Natural killer cell (primary cell): ENCODE measurements around the gene LARP1B. TPM values are rescaled to one million over a fixed set of nuclear protein-coding genes. Genes with fewer than 3 reads are reported as not detected.

Source experiments
- ATAC-seq, 3 donors: fragments of 150-1000 bp in 2 of 3; fragments of 200-7000 bp in 1 of 3; cut with Tn5 transposase; 1 replicate in 1 of 3; 2 replicates in 2 of 3; pipeline ENCODE4 v1.10.0; 2021; ENCODE audit warnings: mild to moderate bottlenecking in 2 of 3, moderate library complexity in 2 of 3
- DNase-seq, 2 donors: peaks; one replicate each; pipeline versions ENCODE4 v3.0.0 to v3.0.0-alpha.2; 2013 to 2021; ENCODE audit warnings: mixed read lengths in 1 of 2
- H3K27ac ChIP-seq: one replicate; pipeline ENCODE4 v1.5.1; 2013; ENCODE audit warnings: mild to moderate bottlenecking, low read length
- H3K27me3 ChIP-seq: one replicate; pipeline ENCODE4 v1.6.1; 2013; ENCODE audit warnings: low read length; ENCODE audit not compliant: control insufficient read depth, insufficient read depth
- H3K36me3 ChIP-seq: one replicate; pipeline ENCODE4 v1.6.1; 2013; ENCODE audit warnings: low read length; ENCODE audit not compliant: control insufficient read depth, insufficient read depth
- H3K4me1 ChIP-seq: one replicate; pipeline ENCODE4 v1.6.1; 2013; ENCODE audit warnings: low read length; ENCODE audit not compliant: control insufficient read depth, insufficient read depth
- H3K4me3 ChIP-seq: one replicate; pipeline ENCODE4 v1.5.1; 2013; ENCODE audit warnings: low read length
- H3K9me3 ChIP-seq: one replicate; pipeline ENCODE4 v1.6.1; 2013; ENCODE audit warnings: low read length; ENCODE audit not compliant: control insufficient read depth, insufficient read depth
- H3K27ac Mint-ChIP-seq, 2 donors: one replicate each; pipeline ENCODE4 v1.8.0; 2022; ENCODE audit warnings: mild to moderate bottlenecking in 2 of 2, mixed read lengths in 2 of 2, moderate library complexity in 1 of 2
- H3K27me3 Mint-ChIP-seq, 2 donors: one replicate each; pipeline ENCODE4 v1.8.0; 2022; ENCODE audit warnings: low read depth in 2 of 2, mixed read lengths in 2 of 2
- H3K36me3 Mint-ChIP-seq: one replicate; pipeline ENCODE4 v1.8.0; 2022; ENCODE audit warnings: mixed read lengths
- H3K4me1 Mint-ChIP-seq, 2 donors: one replicate each; pipeline ENCODE4 v1.8.0; 2022; ENCODE audit warnings: mixed read lengths in 2 of 2
- H3K4me3 Mint-ChIP-seq: one replicate; pipeline ENCODE4 v1.8.0; 2022; ENCODE audit warnings: mild to moderate bottlenecking, moderate library complexity, mixed read lengths
- H3K9me3 Mint-ChIP-seq, 2 donors: one replicate each; pipeline ENCODE4 v1.8.0; 2022; ENCODE audit warnings: mixed read lengths in 2 of 2
- WGBS: methylation state at CpG from one replicate; pipeline ENCODE4 v1.1.7; 2013; ENCODE audit warnings: missing lambda C conversion rate; ENCODE audit not compliant: insufficient coverage; 5-methylcytosine and 5-hydroxymethylcytosine counted together
- intact Hi-C: fragments of 100-400 bp; cut with micrococcal nuclease; formaldehyde crosslinking; loops from one replicate; pipeline ENCODE4 v1.14.2; 2022
- total RNA-seq, 4 donors: library from RNA; stranded (reverse); fragments of 120-200 nt in 1 of 4; gene quantifications; one replicate each; pipeline versions ENCODE4 v1.2.3 to v1.2.4, GENCODE V29; 2013 to 2022
- TF ChIP-seq, protein P1 (sequence below): fragments of 200-600 bp; IDR thresholded peaks from one replicate; pipeline ENCODE4 v1.8.0; 2022; ENCODE audit warnings: antibody characterized with exemption

Gene LARP1B
- total RNA-seq, 3 donors from 2014 or later (not counting 1 experiment from before 2014, with no cell fraction given) = 8.5 to 10.7 (median 9.1) TPM

DNA sequence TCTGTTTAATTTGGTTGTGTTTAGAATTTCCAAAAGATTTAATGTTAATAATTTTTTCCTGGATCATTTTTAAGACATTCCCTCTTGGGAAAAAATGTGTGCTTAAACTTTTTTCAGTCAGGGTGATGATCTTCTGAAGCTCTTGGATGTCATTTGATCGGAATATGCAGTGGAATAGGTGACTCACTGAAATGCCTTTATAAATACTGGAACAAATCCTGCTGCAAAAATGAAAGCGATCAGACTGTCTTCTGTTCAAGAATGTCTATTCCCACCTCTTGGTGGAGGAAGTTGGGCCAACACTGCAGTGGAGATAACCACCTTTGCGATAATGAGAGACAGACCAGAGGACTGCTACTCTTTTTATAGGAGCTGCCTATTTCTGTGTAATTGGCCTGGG lies 46.7 kb downstream of the LARP1B start:
- H3K27me3 Mint-ChIP-seq = no peaks in the 10 kb centered on the region
- H3K9me3 ChIP-seq = no peaks in the 10 kb centered on the region
- ATAC-seq (no peak), DNase-seq (no peak)
- H3K4me1 ChIP-seq = no peaks in the 10 kb centered on the region
- no peak overlapping the region for H3K27ac ChIP-seq
- WGBS = 98% methylated on average over 3 of the region's 3 CpGs
- no peaks in the 10 kb centered on the region for H3K36me3 Mint-ChIP-seq
- H3K27me3 ChIP-seq = no peaks in the 10 kb centered on the region
- TF ChIP-seq, protein P1, sequence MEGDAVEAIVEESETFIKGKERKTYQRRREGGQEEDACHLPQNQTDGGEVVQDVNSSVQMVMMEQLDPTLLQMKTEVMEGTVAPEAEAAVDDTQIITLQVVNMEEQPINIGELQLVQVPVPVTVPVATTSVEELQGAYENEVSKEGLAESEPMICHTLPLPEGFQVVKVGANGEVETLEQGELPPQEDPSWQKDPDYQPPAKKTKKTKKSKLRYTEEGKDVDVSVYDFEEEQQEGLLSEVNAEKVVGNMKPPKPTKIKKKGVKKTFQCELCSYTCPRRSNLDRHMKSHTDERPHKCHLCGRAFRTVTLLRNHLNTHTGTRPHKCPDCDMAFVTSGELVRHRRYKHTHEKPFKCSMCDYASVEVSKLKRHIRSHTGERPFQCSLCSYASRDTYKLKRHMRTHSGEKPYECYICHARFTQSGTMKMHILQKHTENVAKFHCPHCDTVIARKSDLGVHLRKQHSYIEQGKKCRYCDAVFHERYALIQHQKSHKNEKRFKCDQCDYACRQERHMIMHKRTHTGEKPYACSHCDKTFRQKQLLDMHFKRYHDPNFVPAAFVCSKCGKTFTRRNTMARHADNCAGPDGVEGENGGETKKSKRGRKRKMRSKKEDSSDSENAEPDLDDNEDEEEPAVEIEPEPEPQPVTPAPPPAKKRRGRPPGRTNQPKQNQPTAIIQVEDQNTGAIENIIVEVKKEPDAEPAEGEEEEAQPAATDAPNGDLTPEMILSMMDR = no peak
- no peak overlapping the region for H3K4me3 Mint-ChIP-seq
- intact Hi-C loops = no loop called here
- no peaks in the 10 kb centered on the region for H3K4me1 Mint-ChIP-seq
- no peak overlapping the region for H3K27ac Mint-ChIP-seq
- H3K9me3 Mint-ChIP-seq = no peaks in the 10 kb centered on the region
- H3K36me3 ChIP-seq = peaks cover 4% of the 10 kb centered on the region
- H3K4me3 ChIP-seq = no peak overlapping the region

DNA sequence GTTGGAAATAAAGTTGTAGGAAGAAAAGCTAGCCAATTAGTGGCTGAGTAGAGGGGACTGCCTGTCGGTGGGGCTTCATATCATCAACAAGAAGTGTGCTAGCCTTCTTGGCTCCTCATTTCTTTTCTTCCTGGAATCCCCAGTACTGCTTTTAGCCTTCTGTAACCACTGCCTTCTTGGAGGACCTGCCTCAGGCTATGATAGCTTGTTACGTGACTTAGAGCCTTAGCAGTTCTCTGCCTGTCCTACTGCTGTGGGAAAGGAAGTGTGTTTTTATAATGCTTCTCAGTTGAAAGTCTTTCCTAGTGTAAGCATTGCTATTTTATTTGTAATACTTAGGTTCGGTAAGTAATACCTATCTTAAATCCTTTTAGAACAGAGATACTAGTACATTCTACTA lies 61.9 kb downstream of the LARP1B start:
- Mint-ChIP-seq H3K4me1 (no peaks in the 10 kb centered on the region), H3K9me3 (peaks cover 0 to 2% of the 10 kb centered on the region in 2 donors), H3K27ac (no peak overlapping the region), H3K36me3 (peaks cover 8% of the 10 kb centered on the region), H3K4me3 (no peak overlapping the region), H3K27me3 (no peaks in the 10 kb centered on the region)
- Histone ChIP-seq H3K9me3 (no peaks in the 10 kb centered on the region), H3K27me3 (no peaks in the 10 kb centered on the region), H3K4me3 (no peak overlapping the region), H3K4me1 (no peaks in the 10 kb centered on the region), H3K36me3 (no peaks in the 10 kb centered on the region), H3K27ac (no peak overlapping the region)
- 91% methylated on average over 2 of the region's 3 CpGs for WGBS
- DNase-seq (no peak), ATAC-seq (no peak)
- TF ChIP-seq, protein P1 = no peak
- intact Hi-C loops = no loop called here

DNA sequence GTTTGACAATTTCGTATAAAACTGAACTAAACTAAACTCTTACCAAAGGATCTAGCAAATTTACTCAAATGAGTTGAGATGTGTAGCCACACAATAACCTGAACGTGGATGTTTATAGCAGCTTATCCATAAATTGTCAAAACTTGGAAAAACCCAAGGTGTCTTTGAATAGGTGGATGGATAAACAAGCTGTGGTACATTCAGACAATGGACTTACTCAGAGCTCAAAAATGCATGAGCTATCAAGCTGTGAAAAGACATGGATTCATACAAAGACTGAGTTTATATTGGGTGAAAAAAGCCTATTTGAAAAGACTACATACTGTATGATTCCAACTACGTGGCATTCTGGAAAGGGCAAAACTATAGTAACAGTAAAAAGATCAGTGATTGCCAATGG lies 69.5 kb downstream of the LARP1B start:
- H3K9me3 Mint-ChIP-seq = peaks cover 2 to 6% of the 10 kb centered on the region in 2 donors
- Histone ChIP-seq H3K4me3 (no peak overlapping the region), H3K27me3 (no peaks in the 10 kb centered on the region), H3K4me1 (no peaks in the 10 kb centered on the region), H3K9me3 (no peaks in the 10 kb centered on the region), H3K36me3 (no peaks in the 10 kb centered on the region), H3K27ac (no peak overlapping the region)
- WGBS = 98% methylated on average over 3 of the region's 3 CpGs
- TF ChIP-seq, protein P1 = no peak
- DNase-seq (no peak), ATAC-seq (no peak)
- intact Hi-C loops = no loop called here
- H3K27me3 Mint-ChIP-seq = no peaks in the 10 kb centered on the region
- H3K4me1 Mint-ChIP-seq = no peaks in the 10 kb centered on the region
- H3K27ac Mint-ChIP-seq = no peak overlapping the region
- no peak overlapping the region for H3K4me3 Mint-ChIP-seq
- H3K36me3 Mint-ChIP-seq = no peaks in the 10 kb centered on the region

DNA sequence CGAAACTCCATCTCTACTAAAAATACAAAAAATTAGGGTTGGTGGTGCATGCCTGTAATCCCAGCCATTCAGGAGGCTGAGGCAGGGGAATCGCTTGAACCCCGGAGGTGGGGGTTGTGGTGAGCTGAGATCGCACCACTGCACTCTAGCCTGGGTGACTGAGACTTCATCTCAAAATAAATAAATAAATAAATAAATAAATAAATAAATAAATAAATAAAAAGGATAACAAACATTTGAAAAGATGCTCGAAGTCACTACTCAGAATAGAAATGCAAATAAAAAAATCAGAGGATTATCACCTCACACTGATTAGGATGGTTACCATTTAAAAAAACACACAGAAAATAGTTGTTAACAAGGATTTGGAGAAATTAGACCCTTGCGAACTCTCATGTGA lies 73.8 kb downstream of the LARP1B start:
- Histone ChIP-seq H3K4me1 (no peaks in the 10 kb centered on the region), H3K36me3 (no peaks in the 10 kb centered on the region), H3K9me3 (no peaks in the 10 kb centered on the region), H3K4me3 (no peak overlapping the region), H3K27ac (no peak overlapping the region), H3K27me3 (no peaks in the 10 kb centered on the region)
- H3K27me3 Mint-ChIP-seq = no peaks in the 10 kb centered on the region
- peaks cover 2 to 6% of the 10 kb centered on the region in 2 donors for H3K9me3 Mint-ChIP-seq
- DNase-seq (no peak), ATAC-seq (no peak)
- H3K36me3 Mint-ChIP-seq = no peaks in the 10 kb centered on the region
- WGBS = 90% methylated on average over 2 of the region's 6 CpGs
- TF ChIP-seq, protein P1 = no peak
- H3K4me3 Mint-ChIP-seq = no peak overlapping the region
- intact Hi-C loops = no loop called here
- no peak overlapping the region for H3K27ac Mint-ChIP-seq
- no peaks in the 10 kb centered on the region for H3K4me1 Mint-ChIP-seq
